ENCODE measurements around the gene C19orf25. TPM values are rescaled to one million over a fixed set of nuclear protein-coding genes. Genes with fewer than 3 reads are reported as not detected.
A peak's percentile ranks its signal among the peaks of the same experiment; 100 is the strongest.

The C19orf25 gene
- total and polyA plus RNA-seq, 2 donors (not counting 1 experiment from before 2014, with no cell fraction given): 34.2 to 68.3 TPM

DNA sequence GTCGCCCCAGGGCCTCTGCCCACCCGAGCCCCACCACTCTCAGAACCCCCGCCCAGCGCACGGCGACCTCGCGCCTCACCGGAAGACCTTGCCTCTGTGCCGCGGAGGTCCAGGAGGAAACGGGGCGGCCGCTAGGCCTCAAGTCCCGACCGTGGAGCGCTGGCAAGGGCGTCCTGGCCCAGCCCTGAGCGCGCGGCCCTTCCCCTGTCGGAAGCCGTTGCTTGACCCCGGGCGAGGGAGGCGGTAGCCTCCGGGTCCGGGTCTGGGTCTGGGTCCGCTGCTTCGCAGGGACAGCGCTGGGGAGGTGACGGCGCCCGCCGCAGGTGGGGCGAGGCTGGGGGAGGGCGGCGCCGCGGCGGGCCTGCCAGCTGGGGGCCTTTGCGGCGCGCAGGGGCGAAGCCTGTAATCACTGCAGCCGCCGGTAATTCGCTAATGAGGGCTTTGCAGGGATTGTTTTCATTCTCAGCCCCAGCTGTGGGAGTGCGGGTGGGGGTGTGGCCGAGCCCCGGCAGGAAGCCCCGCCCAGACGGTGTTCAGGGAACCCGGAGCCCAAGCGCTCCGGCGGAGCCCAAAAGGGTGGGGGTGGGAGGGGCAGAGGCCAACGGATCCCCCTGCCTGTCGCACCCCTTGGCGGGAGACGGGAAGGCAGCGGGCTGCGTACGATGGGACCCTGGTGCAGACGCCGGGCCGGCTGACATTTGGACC, 8.6 kb downstream of the C19orf25 start:
- Histone ChIP-seq H3K27me3 (replicated peaks in 1 of 4; ENCODE audit: control extremely low read depth in 1 of 4, control insufficient read depth in 3 of 4, insufficient read depth in 4 of 4, low read length in 3 of 4) (peaks cover 0 to 55% (median 18%) of the 10 kb centered on the region in 4 experiments), H2AFZ (ENCODE audit: insufficient read depth, low read depth, low read length, poor library complexity, severe bottlenecking) (peak overlapping the region; percentile 65), H3K36me3 (replicated peaks in 1 of 2; ENCODE audit: control extremely low read depth in 1 of 2, control insufficient read depth in 1 of 2, extremely low read depth in 1 of 2, insufficient read depth in 2 of 2, low read length in 1 of 2) (no peaks in the 10 kb centered on the region), H3K4me3 (ENCODE audit: control extremely low read depth in 1 of 5, extremely low read depth in 1 of 5, insufficient read depth in 1 of 5, low read depth in 2 of 5, low read length in 4 of 5) (peak overlapping the region in 4 of 5 experiments; percentile 32 to 55 (median 53)), H3K4me1 (ENCODE audit: control insufficient read depth in 2 of 2, insufficient read depth in 2 of 2, low read length in 2 of 2) (peaks cover 54 to 63% of the 10 kb centered on the region in 2 donors), H3K4me2 (replicated peaks; ENCODE audit: low read depth, low read length, poor library complexity, severe bottlenecking) (peak overlapping the region; percentile 98), H3K9me3 (ENCODE audit: control extremely low read depth in 1 of 3, control insufficient read depth in 2 of 3, insufficient read depth in 1 of 3, low read length in 2 of 3) (peaks cover 0 to 7% (median 0%) of the 10 kb centered on the region in 3 donors), H3K27ac (ENCODE audit: low read length in 2 of 2) (no peak overlapping the region), H3K9ac (ENCODE audit: low read length) (peak overlapping the region; percentile 66), H3K79me2 (ENCODE audit: control insufficient read depth, insufficient read depth, low read length) (peaks cover 15% of the 10 kb centered on the region), H4K20me1 (ENCODE audit: control insufficient read depth, insufficient read depth, low read length, poor library complexity, severe bottlenecking) (peaks cover 93% of the 10 kb centered on the region)
- peak overlapping the region; percentile 80 for H3K4me3 Mint-ChIP-seq
- WGBS (ENCODE audit: insufficient coverage): under 1% methylated on average over 67 of the region's 67 CpGs
- no peaks in the 10 kb centered on the region for H3K9me3 Mint-ChIP-seq (ENCODE audit: insufficient read depth)
- H3K27ac Mint-ChIP-seq: peak overlapping the region; percentile 63
- intact Hi-C loops (cut with micrococcal nuclease): loop anchor here (2.0 kb wide), 1 partner anchor 20 kb away; the partner anchor contains the start of genes PCSK4 and REEP6
- peaks cover 3% of the 10 kb centered on the region for H3K27me3 Mint-ChIP-seq
- DNase-seq (peak; percentile 76), ATAC-seq (ENCODE audit: low read depth) (peak; percentile 75)
- POLR2A ChIA-PET: interaction anchor here (0.7 to 1.5 kb wide), 3 partner anchors 16 to 26 kb away, joined by 4 to 5 read pairs (median 4); no protein-coding TSS in a partner anchor
- peak; percentile 1 for TF ChIP-seq EZH2 (IDR thresholded peaks at IDR 0.05; ENCODE audit: borderline replicate concordance, insufficient read depth, low read depth, low read length, poor library complexity, severe bottlenecking)
- TF ChIP-seq, protein P1, sequence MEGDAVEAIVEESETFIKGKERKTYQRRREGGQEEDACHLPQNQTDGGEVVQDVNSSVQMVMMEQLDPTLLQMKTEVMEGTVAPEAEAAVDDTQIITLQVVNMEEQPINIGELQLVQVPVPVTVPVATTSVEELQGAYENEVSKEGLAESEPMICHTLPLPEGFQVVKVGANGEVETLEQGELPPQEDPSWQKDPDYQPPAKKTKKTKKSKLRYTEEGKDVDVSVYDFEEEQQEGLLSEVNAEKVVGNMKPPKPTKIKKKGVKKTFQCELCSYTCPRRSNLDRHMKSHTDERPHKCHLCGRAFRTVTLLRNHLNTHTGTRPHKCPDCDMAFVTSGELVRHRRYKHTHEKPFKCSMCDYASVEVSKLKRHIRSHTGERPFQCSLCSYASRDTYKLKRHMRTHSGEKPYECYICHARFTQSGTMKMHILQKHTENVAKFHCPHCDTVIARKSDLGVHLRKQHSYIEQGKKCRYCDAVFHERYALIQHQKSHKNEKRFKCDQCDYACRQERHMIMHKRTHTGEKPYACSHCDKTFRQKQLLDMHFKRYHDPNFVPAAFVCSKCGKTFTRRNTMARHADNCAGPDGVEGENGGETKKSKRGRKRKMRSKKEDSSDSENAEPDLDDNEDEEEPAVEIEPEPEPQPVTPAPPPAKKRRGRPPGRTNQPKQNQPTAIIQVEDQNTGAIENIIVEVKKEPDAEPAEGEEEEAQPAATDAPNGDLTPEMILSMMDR (IDR thresholded peaks at IDR 0.05): no peak
- H3K4me1 Mint-ChIP-seq: peaks cover 20% of the 10 kb centered on the region
- CTCF ChIA-PET: interaction anchor here (2.3 kb wide), 1 partner anchor 26 kb away, joined by 11 read pairs; no protein-coding TSS in a partner anchor

DNA sequence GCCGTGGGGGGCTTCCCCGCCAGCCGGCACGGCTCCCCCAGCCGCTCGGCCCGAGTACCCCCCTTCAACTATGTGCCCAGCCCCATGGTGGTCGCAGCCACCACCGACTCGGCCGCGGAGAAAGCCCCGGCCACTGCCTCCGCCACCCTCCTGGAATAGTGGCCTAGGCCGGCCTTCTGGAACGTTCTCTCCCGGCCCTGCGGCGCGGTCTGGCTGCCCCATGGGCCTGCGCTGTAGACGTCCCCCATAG, 9.0 kb downstream of the C19orf25 start:
- Histone ChIP-seq H2AFZ (ENCODE audit: insufficient read depth, low read depth, low read length, poor library complexity, severe bottlenecking) (peak overlapping the region; percentile 65), H3K79me2 (ENCODE audit: control insufficient read depth, insufficient read depth, low read length) (peaks cover 15% of the 10 kb centered on the region), H4K20me1 (ENCODE audit: control insufficient read depth, insufficient read depth, low read length, poor library complexity, severe bottlenecking) (peaks cover 93% of the 10 kb centered on the region), H3K4me1 (ENCODE audit: control insufficient read depth in 2 of 2, insufficient read depth in 2 of 2, low read length in 2 of 2) (peaks cover 55 to 68% of the 10 kb centered on the region in 2 donors), H3K27me3 (replicated peaks in 1 of 4; ENCODE audit: control extremely low read depth in 1 of 4, control insufficient read depth in 3 of 4, insufficient read depth in 4 of 4, low read length in 3 of 4) (peaks cover 0 to 58% (median 18%) of the 10 kb centered on the region in 4 experiments), H3K9me3 (ENCODE audit: control extremely low read depth in 1 of 3, control insufficient read depth in 2 of 3, insufficient read depth in 1 of 3, low read length in 2 of 3) (peaks cover 0 to 8% (median 0%) of the 10 kb centered on the region in 3 donors), H3K36me3 (replicated peaks in 1 of 2; ENCODE audit: control extremely low read depth in 1 of 2, control insufficient read depth in 1 of 2, extremely low read depth in 1 of 2, insufficient read depth in 2 of 2, low read length in 1 of 2) (no peaks in the 10 kb centered on the region), H3K4me2 (replicated peaks; ENCODE audit: low read depth, low read length, poor library complexity, severe bottlenecking) (peak overlapping the region; percentile 98), H3K9ac (ENCODE audit: low read length) (peak overlapping the region; percentile 66), H3K4me3 (ENCODE audit: control extremely low read depth in 1 of 5, extremely low read depth in 1 of 5, insufficient read depth in 1 of 5, low read depth in 2 of 5, low read length in 4 of 5) (peak overlapping the region in 4 of 5 experiments; percentile 32 to 55 (median 53)), H3K27ac (ENCODE audit: low read length in 2 of 2) (no peak overlapping the region)
- Mint-ChIP-seq H3K27ac (peak overlapping the region; percentile 63), H3K27me3 (peaks cover 3% of the 10 kb centered on the region), H3K4me1 (peaks cover 20% of the 10 kb centered on the region), H3K9me3 (ENCODE audit: insufficient read depth) (no peaks in the 10 kb centered on the region), H3K4me3 (peak overlapping the region; percentile 80)
- TF ChIP-seq EZH2 (IDR thresholded peaks at IDR 0.05; ENCODE audit: borderline replicate concordance, insufficient read depth, low read depth, low read length, poor library complexity, severe bottlenecking): no peak
- TF ChIP-seq, protein P1 (IDR thresholded peaks at IDR 0.05): no peak
- POLR2A ChIA-PET: interaction anchor here (0.8 kb wide), 1 partner anchor 25 kb away, joined by 4 read pairs; no protein-coding TSS in a partner anchor
- CTCF ChIA-PET: interaction anchor here (2.3 kb wide), 1 partner anchor 26 kb away, joined by 11 read pairs; no protein-coding TSS in a partner anchor
- ATAC-seq (ENCODE audit: low read depth): no peak
- 10% methylated on average over 22 of the region's 22 CpGs for WGBS (ENCODE audit: insufficient coverage)
- no peak for DNase-seq
- intact Hi-C loops (cut with micrococcal nuclease): loop anchor here (2.0 kb wide), 1 partner anchor 21 kb away; the partner anchor contains the start of genes PCSK4 and REEP6

All from B cell (primary cell).